Measurements from ENCODE around the gene EIF4G3. TPM values are rescaled to one million over a fixed set of nuclear protein-coding genes. Genes with fewer than 3 reads are reported as not detected.

Gene EIF4G3
- total and polyA plus RNA-seq, 2 donors (not counting 3 experiments of a cell fraction or from before 2014, with no cell fraction given): 40.7 to 78.5 TPM

DNA sequence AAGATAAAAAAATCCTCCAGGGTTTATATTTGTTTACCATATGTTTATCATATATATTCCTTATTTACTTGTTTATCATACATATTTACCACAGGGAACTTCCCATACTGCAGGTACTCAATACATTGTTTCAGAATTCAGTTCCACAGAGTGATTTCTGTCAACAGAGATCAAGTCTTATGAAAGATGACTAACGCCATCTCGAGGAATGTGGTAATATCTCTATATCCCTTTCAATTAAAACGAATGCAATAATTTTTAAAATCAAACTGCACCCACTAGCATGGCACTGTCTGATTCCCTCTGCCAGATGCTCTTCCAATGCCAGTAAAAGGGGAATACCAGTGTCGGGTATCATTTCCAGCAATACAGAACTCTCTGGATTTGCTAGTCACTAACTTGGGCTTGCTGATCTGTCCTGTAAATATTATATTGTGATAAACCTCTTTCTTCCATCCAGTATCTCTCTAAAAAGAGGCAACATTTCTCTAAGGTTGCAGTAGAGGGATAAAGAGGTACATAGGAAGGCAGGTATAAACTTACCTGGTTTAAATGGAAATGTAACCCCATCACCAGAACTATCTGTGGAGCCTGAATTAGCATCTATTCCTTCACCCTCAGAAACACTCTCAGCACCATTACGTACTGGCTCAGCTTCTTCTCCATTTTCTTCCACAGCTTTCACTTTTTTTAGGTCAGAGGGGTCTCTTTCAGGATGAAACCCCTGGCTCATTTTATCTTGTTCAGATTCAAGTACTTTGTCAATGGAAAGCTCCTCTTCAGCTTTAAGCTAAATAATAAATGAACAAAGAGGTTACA, 277.3 kb downstream of the EIF4G3 start:
- dilution Hi-C loops (cut with MboI; ENCODE audit: extremely low pct_ligation_motif_present, low sequenced_read_pairs): no loop called here
- Histone ChIP-seq H3K79me2 (ENCODE audit: control insufficient read depth, insufficient read depth, low read length) (no peaks in the 10 kb centered on the region), H3K4me1 (ENCODE audit: control insufficient read depth, extremely low read depth, insufficient read depth, low read length) (no peaks in the 10 kb centered on the region), H3K9me1 (replicated peaks; ENCODE audit: control insufficient read depth, extremely low read depth, insufficient read depth, low read length) (no peaks in the 10 kb centered on the region), H3K27me3 (ENCODE audit: control insufficient read depth in 2 of 2, insufficient read depth in 2 of 2, low read length in 2 of 2) (no peaks in the 10 kb centered on the region), H3K36me3 (ENCODE audit: control insufficient read depth in 2 of 2, extremely low read depth in 1 of 2, insufficient read depth in 2 of 2, low read length in 2 of 2) (peaks cover 0 to 2% of the 10 kb centered on the region in 2 experiments), H3K9me3 (replicated peaks; ENCODE audit: control insufficient read depth, insufficient read depth, low read length) (no peaks in the 10 kb centered on the region), H2AFZ (ENCODE audit: low read depth, low read length) (no peak overlapping the region), H3K4me2 (ENCODE audit: insufficient read depth, low read length) (no peak overlapping the region), H3K27ac (ENCODE audit: insufficient read depth, low read depth, low read length) (no peak overlapping the region), H3K4me3 (replicated peaks in 1 of 3; ENCODE audit: insufficient read depth in 1 of 3, low read depth in 1 of 3, low read length in 3 of 3) (no peak overlapping the region), H3K9ac (replicated peaks; ENCODE audit: extremely low read depth, insufficient read depth, low read length) (no peak overlapping the region), H4K20me1 (replicated peaks; ENCODE audit: control insufficient read depth, extremely low read depth, insufficient read depth, low read length) (no peaks in the 10 kb centered on the region)
- ChIA-PET CTCF (interaction anchor here (1.0 kb wide), 1 partner anchor 296 kb away, joined by 4 read pairs; no protein-coding TSS in a partner anchor), POLR2A (no interaction called here)
- TF ChIP-seq, protein P1, sequence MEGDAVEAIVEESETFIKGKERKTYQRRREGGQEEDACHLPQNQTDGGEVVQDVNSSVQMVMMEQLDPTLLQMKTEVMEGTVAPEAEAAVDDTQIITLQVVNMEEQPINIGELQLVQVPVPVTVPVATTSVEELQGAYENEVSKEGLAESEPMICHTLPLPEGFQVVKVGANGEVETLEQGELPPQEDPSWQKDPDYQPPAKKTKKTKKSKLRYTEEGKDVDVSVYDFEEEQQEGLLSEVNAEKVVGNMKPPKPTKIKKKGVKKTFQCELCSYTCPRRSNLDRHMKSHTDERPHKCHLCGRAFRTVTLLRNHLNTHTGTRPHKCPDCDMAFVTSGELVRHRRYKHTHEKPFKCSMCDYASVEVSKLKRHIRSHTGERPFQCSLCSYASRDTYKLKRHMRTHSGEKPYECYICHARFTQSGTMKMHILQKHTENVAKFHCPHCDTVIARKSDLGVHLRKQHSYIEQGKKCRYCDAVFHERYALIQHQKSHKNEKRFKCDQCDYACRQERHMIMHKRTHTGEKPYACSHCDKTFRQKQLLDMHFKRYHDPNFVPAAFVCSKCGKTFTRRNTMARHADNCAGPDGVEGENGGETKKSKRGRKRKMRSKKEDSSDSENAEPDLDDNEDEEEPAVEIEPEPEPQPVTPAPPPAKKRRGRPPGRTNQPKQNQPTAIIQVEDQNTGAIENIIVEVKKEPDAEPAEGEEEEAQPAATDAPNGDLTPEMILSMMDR (IDR thresholded peaks at IDR 0.05; ENCODE audit: extremely low read depth in 1 of 2, insufficient read depth in 1 of 2, low read depth in 1 of 2, low read length in 2 of 2): no peak
- TF ChIP-seq, protein P2, sequence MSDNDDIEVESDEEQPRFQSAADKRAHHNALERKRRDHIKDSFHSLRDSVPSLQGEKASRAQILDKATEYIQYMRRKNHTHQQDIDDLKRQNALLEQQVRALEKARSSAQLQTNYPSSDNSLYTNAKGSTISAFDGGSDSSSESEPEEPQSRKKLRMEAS (IDR thresholded peaks at IDR 0.05; ENCODE audit: insufficient read depth, insufficient read length): no peak
- no peak for TF ChIP-seq FOS (IDR thresholded peaks at IDR 0.05; ENCODE audit: borderline replicate concordance, insufficient read depth, low read length)
- BruUV-seq (replicated peaks): no TSS peak
- DNase-seq (ENCODE audit: low read depth, low spot score) (no peak), FAIRE-seq (no peak)
- intact Hi-C loops (cut with micrococcal nuclease): no loop called here

DNA sequence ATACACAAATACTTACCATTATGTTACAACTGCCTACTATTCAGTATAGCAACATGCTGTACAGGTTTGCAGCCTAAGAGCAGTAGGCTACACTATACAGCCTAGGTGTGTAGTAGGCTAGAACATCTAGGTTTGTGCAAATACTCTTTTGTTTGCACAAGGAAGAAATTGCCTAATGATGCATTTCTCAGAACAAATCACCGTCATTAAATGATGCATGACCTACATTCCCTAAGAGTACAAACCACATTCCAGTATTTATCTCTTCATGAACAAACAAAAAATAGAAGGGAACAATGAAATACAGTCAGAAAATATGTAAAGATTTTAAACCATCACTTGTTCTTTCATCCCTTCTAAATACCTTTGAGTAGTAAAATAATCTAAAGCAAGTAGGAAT, 279.9 kb downstream of the EIF4G3 start:
- Histone ChIP-seq H3K9me1 (replicated peaks; ENCODE audit: control insufficient read depth, extremely low read depth, insufficient read depth, low read length) (no peaks in the 10 kb centered on the region), H3K9me3 (replicated peaks; ENCODE audit: control insufficient read depth, insufficient read depth, low read length) (no peaks in the 10 kb centered on the region), H3K4me3 (replicated peaks in 1 of 3; ENCODE audit: insufficient read depth in 1 of 3, low read depth in 1 of 3, low read length in 3 of 3) (no peak overlapping the region), H3K4me2 (ENCODE audit: insufficient read depth, low read length) (no peak overlapping the region), H3K9ac (replicated peaks; ENCODE audit: extremely low read depth, insufficient read depth, low read length) (no peak overlapping the region), H3K36me3 (ENCODE audit: control insufficient read depth in 2 of 2, extremely low read depth in 1 of 2, insufficient read depth in 2 of 2, low read length in 2 of 2) (peaks cover 11 to 14% of the 10 kb centered on the region in 2 experiments), H3K27ac (ENCODE audit: insufficient read depth, low read depth, low read length) (no peak overlapping the region), H4K20me1 (replicated peaks; ENCODE audit: control insufficient read depth, extremely low read depth, insufficient read depth, low read length) (no peaks in the 10 kb centered on the region), H3K27me3 (ENCODE audit: control insufficient read depth in 2 of 2, insufficient read depth in 2 of 2, low read length in 2 of 2) (no peaks in the 10 kb centered on the region), H3K79me2 (ENCODE audit: control insufficient read depth, insufficient read depth, low read length) (no peaks in the 10 kb centered on the region), H3K4me1 (ENCODE audit: control insufficient read depth, extremely low read depth, insufficient read depth, low read length) (no peaks in the 10 kb centered on the region), H2AFZ (ENCODE audit: low read depth, low read length) (no peak overlapping the region)
- CTCF ChIA-PET: interaction anchor here (0.6 kb wide), 1 partner anchor 22 kb away, joined by 3 read pairs; no protein-coding TSS in a partner anchor
- no TSS peak for BruUV-seq (replicated peaks)
- POLR2A ChIA-PET: no interaction called here
- DNase-seq (ENCODE audit: low read depth, low spot score): no peak
- no peak for FAIRE-seq
- TF ChIP-seq, protein P1 (IDR thresholded peaks at IDR 0.05; ENCODE audit: extremely low read depth in 1 of 2, insufficient read depth in 1 of 2, low read depth in 1 of 2, low read length in 2 of 2): no peak
- TF ChIP-seq GATA2 (IDR thresholded peaks at IDR 0.05; ENCODE audit: insufficient read depth, insufficient read length, low read depth, low read length) (no peak), JUN (IDR thresholded peaks at IDR 0.05; ENCODE audit: borderline replicate concordance, insufficient read depth, insufficient read length, low read depth) (no peak), EZH2 (IDR thresholded peaks at IDR 0.05; ENCODE audit: borderline replicate concordance, low read depth, low read length, severe bottlenecking) (no peak), POLR2A (IDR thresholded peaks at IDR 0.05; ENCODE audit: low read depth, low read length) (no peak), FOS (IDR thresholded peaks at IDR 0.05; ENCODE audit: borderline replicate concordance, insufficient read depth, low read length) (no peak), MYC (IDR thresholded peaks at IDR 0.05; ENCODE audit: low read depth, low read length) (no peak), POLR2AphosphoS5 (IDR thresholded peaks at IDR 0.05; ENCODE audit: insufficient read depth, low read depth, low read length) (no peak)
- TF ChIP-seq, protein P2 (IDR thresholded peaks at IDR 0.05; ENCODE audit: insufficient read depth, insufficient read length): no peak
- dilution Hi-C loops (cut with MboI; ENCODE audit: extremely low pct_ligation_motif_present, low sequenced_read_pairs) (no loop called here), intact Hi-C loops (cut with micrococcal nuclease) (no loop called here)

All from endothelial cell of umbilical vein (primary cell).